ENCODE data around the gene BCR.

Gene BCR

GRCh38 chr22:23250056-23250784 is 69.9 kb downstream of the BCR start:
- Histone ChIP-seq H2AFZ (ENCODE audit: low read length, unreplicated experiment) (no peak overlapping the region), H3K27ac (ENCODE audit: low read depth, low read length) (no peak overlapping the region), H3K79me2 (ENCODE audit: control insufficient read depth, insufficient read depth, low read length, unreplicated experiment) (no peaks in the 10 kb centered on the region), H3K36me3 (ENCODE audit: insufficient read depth, low read length) (no peaks in the 10 kb centered on the region), H3K27me3 (ENCODE audit: insufficient read depth, low read length) (no peaks in the 10 kb centered on the region), H3K4me3 (ENCODE audit: low read depth, low read length) (no peak overlapping the region), H3K4me1 (ENCODE audit: control insufficient read depth, insufficient read depth, low read length, unreplicated experiment) (peaks cover 11% of the 10 kb centered on the region)

GRCh38 chr22:23250785-23251363 is 70.6 kb downstream of the BCR start:
- H3K79me2 ChIP-seq (ENCODE audit: control insufficient read depth, insufficient read depth, low read length, unreplicated experiment): no peaks in the 10 kb centered on the region
- H3K27me3 ChIP-seq (ENCODE audit: insufficient read depth, low read length): no peaks in the 10 kb centered on the region
- H2AFZ ChIP-seq (ENCODE audit: low read length, unreplicated experiment): no peak overlapping the region
- H3K27ac ChIP-seq (ENCODE audit: low read depth, low read length): no peak overlapping the region
- H3K4me3 ChIP-seq (ENCODE audit: low read depth, low read length): no peak overlapping the region
- H3K4me1 ChIP-seq (ENCODE audit: control insufficient read depth, insufficient read depth, low read length, unreplicated experiment): peaks cover 8% of the 10 kb centered on the region
- no peaks in the 10 kb centered on the region for H3K36me3 ChIP-seq (ENCODE audit: insufficient read depth, low read length)

GRCh38 chr22:23251445-23252093 is 71.3 kb downstream of the BCR start:
- H2AFZ ChIP-seq (ENCODE audit: low read length, unreplicated experiment): no peak overlapping the region
- no peak overlapping the region for H3K4me3 ChIP-seq (ENCODE audit: low read depth, low read length)
- H3K27me3 ChIP-seq (ENCODE audit: insufficient read depth, low read length): no peaks in the 10 kb centered on the region
- H3K36me3 ChIP-seq (ENCODE audit: insufficient read depth, low read length): no peaks in the 10 kb centered on the region
- no peak overlapping the region for H3K27ac ChIP-seq (ENCODE audit: low read depth, low read length)
- H3K79me2 ChIP-seq (ENCODE audit: control insufficient read depth, insufficient read depth, low read length, unreplicated experiment): no peaks in the 10 kb centered on the region
- H3K4me1 ChIP-seq (ENCODE audit: control insufficient read depth, insufficient read depth, low read length, unreplicated experiment): peaks cover 9% of the 10 kb centered on the region

GRCh38 chr22:23253475-23254055 is 73.3 kb downstream of the BCR start:
- no peaks in the 10 kb centered on the region for H3K79me2 ChIP-seq (ENCODE audit: control insufficient read depth, insufficient read depth, low read length, unreplicated experiment)
- peaks cover 19% of the 10 kb centered on the region for H3K4me1 ChIP-seq (ENCODE audit: control insufficient read depth, insufficient read depth, low read length, unreplicated experiment)
- no peak overlapping the region for H3K4me3 ChIP-seq (ENCODE audit: low read depth, low read length)
- H3K27me3 ChIP-seq (ENCODE audit: insufficient read depth, low read length): no peaks in the 10 kb centered on the region
- H3K27ac ChIP-seq (ENCODE audit: low read depth, low read length): no peak overlapping the region
- no peak overlapping the region for H2AFZ ChIP-seq (ENCODE audit: low read length, unreplicated experiment)
- no peaks in the 10 kb centered on the region for H3K36me3 ChIP-seq (ENCODE audit: insufficient read depth, low read length)

GRCh38 chr22:23255506-23256170 is 75.3 kb downstream of the BCR start:
- Histone ChIP-seq H3K27me3 (ENCODE audit: insufficient read depth, low read length) (no peaks in the 10 kb centered on the region), H3K36me3 (ENCODE audit: insufficient read depth, low read length) (no peaks in the 10 kb centered on the region), H3K27ac (ENCODE audit: low read depth, low read length) (no peak overlapping the region), H2AFZ (ENCODE audit: low read length, unreplicated experiment) (no peak overlapping the region), H3K4me3 (ENCODE audit: low read depth, low read length) (no peak overlapping the region), H3K4me1 (ENCODE audit: control insufficient read depth, insufficient read depth, low read length, unreplicated experiment) (peaks cover 19% of the 10 kb centered on the region), H3K79me2 (ENCODE audit: control insufficient read depth, insufficient read depth, low read length, unreplicated experiment) (no peaks in the 10 kb centered on the region)

- Histone ChIP-seq H3K4me1 (ENCODE audit: control insufficient read depth, insufficient read depth, low read length, unreplicated experiment) (peaks cover 18% of the 10 kb centered on the region), H3K79me2 (ENCODE audit: control insufficient read depth, insufficient read depth, low read length, unreplicated experiment) (no peaks in the 10 kb centered on the region)
Observed at GRCh38 chr22:23256171-23256932, 76.0 kb downstream of the BCR start.

GRCh38 chr22:23256986-23257888 is 76.9 kb downstream of the BCR start:
- no peaks in the 10 kb centered on the region for H3K79me2 ChIP-seq (ENCODE audit: control insufficient read depth, insufficient read depth, low read length, unreplicated experiment)
- H3K36me3 ChIP-seq (ENCODE audit: insufficient read depth, low read length): no peaks in the 10 kb centered on the region
- no peak overlapping the region for H3K4me3 ChIP-seq (ENCODE audit: low read depth, low read length)
- peaks cover 11% of the 10 kb centered on the region for H3K4me1 ChIP-seq (ENCODE audit: control insufficient read depth, insufficient read depth, low read length, unreplicated experiment)
- no peak overlapping the region for H2AFZ ChIP-seq (ENCODE audit: low read length, unreplicated experiment)
- H3K27ac ChIP-seq (ENCODE audit: low read depth, low read length): no peak overlapping the region
- H3K27me3 ChIP-seq (ENCODE audit: insufficient read depth, low read length): no peaks in the 10 kb centered on the region

More at GRCh38 chr22:23256171-23256932, 76.0 kb downstream of the BCR start:
- H2AFZ ChIP-seq (ENCODE audit: low read length, unreplicated experiment): no peak overlapping the region
- H3K27me3 ChIP-seq (ENCODE audit: insufficient read depth, low read length): no peaks in the 10 kb centered on the region
- H3K27ac ChIP-seq (ENCODE audit: low read depth, low read length): no peak overlapping the region
- no peaks in the 10 kb centered on the region for H3K36me3 ChIP-seq (ENCODE audit: insufficient read depth, low read length)
- no peak overlapping the region for H3K4me3 ChIP-seq (ENCODE audit: low read depth, low read length)

- H2AFZ ChIP-seq (ENCODE audit: low read length, unreplicated experiment): no peak overlapping the region
- H3K27me3 ChIP-seq (ENCODE audit: insufficient read depth, low read length): no peaks in the 10 kb centered on the region
- H3K36me3 ChIP-seq (ENCODE audit: insufficient read depth, low read length): no peaks in the 10 kb centered on the region
- no peaks in the 10 kb centered on the region for H3K79me2 ChIP-seq (ENCODE audit: control insufficient read depth, insufficient read depth, low read length, unreplicated experiment)
- H3K27ac ChIP-seq (ENCODE audit: low read depth, low read length): no peak overlapping the region
- H3K4me1 ChIP-seq (ENCODE audit: control insufficient read depth, insufficient read depth, low read length, unreplicated experiment): peaks cover 11% of the 10 kb centered on the region
- no peak overlapping the region for H3K4me3 ChIP-seq (ENCODE audit: low read depth, low read length)
Observed at GRCh38 chr22:23257889-23258825, 77.8 kb downstream of the BCR start.

- no peak overlapping the region for H3K27ac ChIP-seq (ENCODE audit: low read depth, low read length)
- no peaks in the 10 kb centered on the region for H3K79me2 ChIP-seq (ENCODE audit: control insufficient read depth, insufficient read depth, low read length, unreplicated experiment)
- H3K36me3 ChIP-seq (ENCODE audit: insufficient read depth, low read length): no peaks in the 10 kb centered on the region
- peaks cover 11% of the 10 kb centered on the region for H3K4me1 ChIP-seq (ENCODE audit: control insufficient read depth, insufficient read depth, low read length, unreplicated experiment)
- no peak overlapping the region for H2AFZ ChIP-seq (ENCODE audit: low read length, unreplicated experiment)
- no peaks in the 10 kb centered on the region for H3K27me3 ChIP-seq (ENCODE audit: insufficient read depth, low read length)
- no peak overlapping the region for H3K4me3 ChIP-seq (ENCODE audit: low read depth, low read length)
Observed at GRCh38 chr22:23258826-23259170, 78.5 kb downstream of the BCR start.
